Measurements from ENCODE around the gene FAM120C.

Gene FAM120C

DNA sequence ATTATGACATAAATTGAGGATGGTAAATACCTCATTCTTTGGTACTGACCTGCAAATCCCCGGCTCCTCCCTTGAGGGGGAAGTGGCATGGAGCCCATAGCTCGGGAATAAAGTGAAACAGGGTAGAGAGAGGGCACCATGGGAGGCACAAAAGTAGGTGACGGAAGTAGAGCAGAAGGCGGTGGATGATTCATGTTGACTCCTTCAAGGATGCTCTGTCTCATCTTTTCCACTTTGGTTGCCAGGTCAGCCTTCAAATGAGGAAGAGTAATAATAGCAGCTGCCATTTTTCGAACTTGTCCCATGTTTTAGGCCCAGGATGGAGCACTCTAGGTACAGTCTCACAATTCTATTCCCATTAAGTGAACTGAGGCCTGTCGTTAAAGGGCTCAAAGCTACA is 97.4 kb downstream of the FAM120C start:
- TF ChIP-seq, protein P1, sequence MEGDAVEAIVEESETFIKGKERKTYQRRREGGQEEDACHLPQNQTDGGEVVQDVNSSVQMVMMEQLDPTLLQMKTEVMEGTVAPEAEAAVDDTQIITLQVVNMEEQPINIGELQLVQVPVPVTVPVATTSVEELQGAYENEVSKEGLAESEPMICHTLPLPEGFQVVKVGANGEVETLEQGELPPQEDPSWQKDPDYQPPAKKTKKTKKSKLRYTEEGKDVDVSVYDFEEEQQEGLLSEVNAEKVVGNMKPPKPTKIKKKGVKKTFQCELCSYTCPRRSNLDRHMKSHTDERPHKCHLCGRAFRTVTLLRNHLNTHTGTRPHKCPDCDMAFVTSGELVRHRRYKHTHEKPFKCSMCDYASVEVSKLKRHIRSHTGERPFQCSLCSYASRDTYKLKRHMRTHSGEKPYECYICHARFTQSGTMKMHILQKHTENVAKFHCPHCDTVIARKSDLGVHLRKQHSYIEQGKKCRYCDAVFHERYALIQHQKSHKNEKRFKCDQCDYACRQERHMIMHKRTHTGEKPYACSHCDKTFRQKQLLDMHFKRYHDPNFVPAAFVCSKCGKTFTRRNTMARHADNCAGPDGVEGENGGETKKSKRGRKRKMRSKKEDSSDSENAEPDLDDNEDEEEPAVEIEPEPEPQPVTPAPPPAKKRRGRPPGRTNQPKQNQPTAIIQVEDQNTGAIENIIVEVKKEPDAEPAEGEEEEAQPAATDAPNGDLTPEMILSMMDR (IDR thresholded peaks at IDR 0.05): no peak
- H3K27ac Mint-ChIP-seq: no peak overlapping the region
- no peak for DNase-seq
- peaks cover 36% of the 10 kb centered on the region for H3K9me3 Mint-ChIP-seq
- H3K4me1 Mint-ChIP-seq: peaks cover 5% of the 10 kb centered on the region
- H3K36me3 Mint-ChIP-seq (ENCODE audit: low read depth): peaks cover 25% of the 10 kb centered on the region
- H3K4me3 Mint-ChIP-seq: no peak overlapping the region
- no peaks in the 10 kb centered on the region for H3K27me3 Mint-ChIP-seq (ENCODE audit: low read depth, poor library complexity)

DNA sequence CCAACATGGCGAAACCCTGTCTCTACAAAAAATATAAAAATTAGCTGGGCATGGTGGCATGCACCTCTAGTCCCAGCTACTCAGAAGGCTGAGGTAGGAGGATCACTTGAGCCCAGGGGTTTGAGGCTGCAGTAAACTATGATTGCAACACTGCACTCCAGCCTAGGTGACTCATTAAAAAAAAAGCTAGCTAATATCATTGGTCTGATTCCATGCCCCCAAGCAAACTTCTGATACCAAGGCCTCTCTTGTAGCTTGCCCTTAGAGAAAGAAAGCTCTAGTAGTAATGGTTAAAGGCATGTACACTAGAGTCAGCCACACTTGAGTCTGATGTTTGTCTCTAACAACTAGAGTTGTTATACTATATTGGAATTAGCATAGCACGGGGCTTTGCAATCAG is 106.2 kb downstream of the FAM120C start:
- Mint-ChIP-seq H3K27me3 (ENCODE audit: low read depth, poor library complexity) (no peaks in the 10 kb centered on the region), H3K4me1 (no peaks in the 10 kb centered on the region), H3K9me3 (peaks cover 37% of the 10 kb centered on the region), H3K36me3 (ENCODE audit: low read depth) (peaks cover 22% of the 10 kb centered on the region), H3K4me3 (no peak overlapping the region), H3K27ac (no peak overlapping the region)
- TF ChIP-seq, protein P1 (IDR thresholded peaks at IDR 0.05): no peak
- DNase-seq: no peak

DNA sequence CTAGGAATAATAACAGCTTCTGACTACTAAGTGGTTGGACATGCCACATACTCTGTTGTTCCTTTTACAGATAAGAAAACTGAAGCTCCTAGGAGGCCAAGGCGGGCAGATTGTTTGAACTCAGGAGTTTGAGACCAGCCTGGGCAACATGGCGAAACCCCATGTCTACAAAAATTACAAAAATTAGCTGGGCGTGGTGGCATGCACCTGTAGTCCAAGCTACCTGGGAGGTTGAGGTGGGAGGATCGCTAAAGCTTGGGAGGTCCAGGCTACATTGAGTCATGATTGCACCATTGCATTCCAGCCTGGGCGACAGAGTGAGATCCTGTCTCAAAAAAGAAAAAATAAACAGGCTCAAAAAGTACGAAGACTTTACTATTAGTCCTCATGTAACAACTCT is 108.2 kb downstream of the FAM120C start:
- Mint-ChIP-seq H3K27me3 (ENCODE audit: low read depth, poor library complexity) (no peaks in the 10 kb centered on the region), H3K36me3 (ENCODE audit: low read depth) (peaks cover 15% of the 10 kb centered on the region), H3K9me3 (peaks cover 23% of the 10 kb centered on the region), H3K4me1 (no peaks in the 10 kb centered on the region), H3K27ac (no peak overlapping the region), H3K4me3 (no peak overlapping the region)
- TF ChIP-seq, protein P1 (IDR thresholded peaks at IDR 0.05): no peak
- no peak for DNase-seq

DNA sequence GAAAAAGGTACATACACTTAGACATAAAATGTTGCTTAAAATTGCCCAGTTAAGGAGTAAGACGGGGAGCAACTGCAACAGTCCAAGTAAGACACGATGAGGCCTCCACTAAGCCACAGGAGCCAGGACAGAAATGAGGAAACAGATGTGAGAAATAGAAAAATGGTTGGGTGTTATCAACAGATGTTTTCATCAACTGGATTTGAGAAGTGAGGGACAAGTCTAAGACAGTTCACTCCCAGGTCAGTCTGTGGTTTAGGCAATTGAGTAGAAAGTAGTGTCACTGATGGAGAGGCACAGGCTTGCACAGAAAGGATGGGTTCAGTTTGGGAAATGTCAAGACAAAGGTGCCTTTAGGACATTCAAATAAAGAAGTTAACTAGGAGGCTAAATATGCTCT is 115.3 kb downstream of the FAM120C start:
- DNase-seq: no peak
- TF ChIP-seq, protein P1 (IDR thresholded peaks at IDR 0.05): no peak
- Mint-ChIP-seq H3K9me3 (peaks cover 43% of the 10 kb centered on the region), H3K27me3 (ENCODE audit: low read depth, poor library complexity) (no peaks in the 10 kb centered on the region), H3K27ac (no peak overlapping the region), H3K36me3 (ENCODE audit: low read depth) (peaks cover 12% of the 10 kb centered on the region), H3K4me3 (no peak overlapping the region), H3K4me1 (no peaks in the 10 kb centered on the region)

DNA sequence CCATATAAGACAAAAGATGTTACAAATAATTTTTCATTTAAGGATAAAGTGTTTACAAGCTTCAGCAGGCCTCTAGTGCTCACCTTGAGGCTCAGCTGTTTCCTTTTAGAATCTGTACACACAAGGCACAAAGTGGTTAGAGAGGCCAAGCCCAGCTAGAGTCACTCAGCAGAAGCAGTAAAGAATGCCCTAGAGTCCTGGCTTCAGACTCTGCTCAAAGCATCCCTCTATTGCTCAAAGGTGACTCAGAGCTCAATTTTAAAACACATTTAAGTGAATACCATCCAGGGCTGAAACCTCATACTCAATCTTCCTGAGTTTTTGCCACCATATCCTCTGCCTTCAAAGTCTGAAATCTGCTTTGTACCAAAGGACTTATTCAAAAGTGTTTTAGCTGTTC is 116.2 kb downstream of the FAM120C start:
- Mint-ChIP-seq H3K4me3 (no peak overlapping the region), H3K27me3 (ENCODE audit: low read depth, poor library complexity) (no peaks in the 10 kb centered on the region), H3K36me3 (ENCODE audit: low read depth) (peaks cover 12% of the 10 kb centered on the region), H3K4me1 (no peaks in the 10 kb centered on the region), H3K9me3 (peaks cover 51% of the 10 kb centered on the region), H3K27ac (no peak overlapping the region)
- TF ChIP-seq, protein P1 (IDR thresholded peaks at IDR 0.05): no peak
- no peak for DNase-seq

DNA sequence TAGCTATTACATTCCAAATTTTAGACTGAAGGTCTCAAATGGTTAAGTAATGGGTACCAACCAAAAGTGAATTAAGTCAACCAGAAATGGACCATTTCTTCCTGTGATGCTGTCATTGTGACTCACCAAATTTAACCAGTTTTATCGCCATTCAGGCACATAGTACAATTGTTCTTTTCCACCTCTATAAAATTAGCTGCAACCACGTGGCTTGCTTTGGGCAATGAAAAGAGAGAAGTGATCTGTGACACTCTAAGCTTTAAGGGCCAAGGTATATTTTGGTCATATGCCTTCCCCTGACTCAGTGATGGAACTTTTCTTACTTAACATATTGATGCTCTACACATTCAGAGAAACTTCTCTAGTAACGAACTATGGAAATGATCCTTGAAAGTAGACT is 118.5 kb downstream of the FAM120C start:
- Mint-ChIP-seq H3K4me1 (no peaks in the 10 kb centered on the region), H3K9me3 (peaks cover 62% of the 10 kb centered on the region), H3K27me3 (ENCODE audit: low read depth, poor library complexity) (no peaks in the 10 kb centered on the region), H3K36me3 (ENCODE audit: low read depth) (peaks cover 12% of the 10 kb centered on the region), H3K27ac (no peak overlapping the region), H3K4me3 (no peak overlapping the region)
- TF ChIP-seq, protein P1 (IDR thresholded peaks at IDR 0.05): no peak
- no peak for DNase-seq

All from nephron progenitor cell (in vitro differentiated cells).